ENCODE measurements around the gene KCNQ1. TPM values are rescaled to one million over a fixed set of nuclear protein-coding genes. Genes with fewer than 3 reads are reported as not detected.

Gene KCNQ1
- total RNA-seq, 1 experiment from 2014 or later, result not detected

GRCh38 chr11:2540223-2540991, 95.6 kb downstream of the KCNQ1 start:
- Histone ChIP-seq H3K27ac (no peak overlapping the region), H3K36me3 (ENCODE audit: low read depth) (no peaks in the 10 kb centered on the region), H3F3A (ENCODE audit: insufficient read depth, low read depth) (no peaks in the 10 kb centered on the region), H2AFZ (no peak overlapping the region), H3K4me3 (no peak overlapping the region), H3K4me1 (replicated peaks; ENCODE audit: insufficient read depth) (no peaks in the 10 kb centered on the region), H3K9me2 (ENCODE audit: insufficient read depth) (no peaks in the 10 kb centered on the region), H3K79me2 (ENCODE audit: low read depth) (no peaks in the 10 kb centered on the region), H4K20me1 (ENCODE audit: insufficient read depth) (no peaks in the 10 kb centered on the region), H3K27me3 (ENCODE audit: insufficient read depth, low read depth) (peaks cover 6% of the 10 kb centered on the region; the same call in 1 of the 2 replicates), H3K4me2 (no peak overlapping the region), H3K9me3 (ENCODE audit: insufficient read depth, low read depth) (no peaks in the 10 kb centered on the region)
- TF ChIP-seq CTCF (conservative IDR thresholded peaks at IDR 0.05), result no peak
- no peak for TF ChIP-seq EZH2 (IDR thresholded peaks at IDR 0.05; ENCODE audit: low read depth)
- no TSS peak for BruUV-seq (replicated peaks)
- CTCF ChIA-PET, result no interaction called here
- POLR2A ChIA-PET (ENCODE audit: unreplicated experiment), result no interaction called here
- DNase-seq, result no peak
- intact Hi-C loops (cut with micrococcal nuclease; ENCODE audit: unreplicated experiment), result no loop called here

- Histone ChIP-seq H3K36me3 (ENCODE audit: low read depth) (no peaks in the 10 kb centered on the region), H3K79me2 (ENCODE audit: low read depth) (no peaks in the 10 kb centered on the region), H3K4me3 (no peak overlapping the region), H3K9me3 (ENCODE audit: insufficient read depth, low read depth) (no peaks in the 10 kb centered on the region), H3K4me1 (replicated peaks; ENCODE audit: insufficient read depth) (no peaks in the 10 kb centered on the region), H3F3A (ENCODE audit: insufficient read depth, low read depth) (no peaks in the 10 kb centered on the region), H3K27ac (no peak overlapping the region), H4K20me1 (ENCODE audit: insufficient read depth) (no peaks in the 10 kb centered on the region), H3K9me2 (ENCODE audit: insufficient read depth) (no peaks in the 10 kb centered on the region), H3K27me3 (ENCODE audit: insufficient read depth, low read depth) (peaks cover 6% of the 10 kb centered on the region; the same call in 1 of the 2 replicates), H3K4me2 (no peak overlapping the region), H2AFZ (no peak overlapping the region)
- no peak for DNase-seq
- intact Hi-C loops (cut with micrococcal nuclease; ENCODE audit: unreplicated experiment), result no loop called here
- ChIA-PET POLR2A (ENCODE audit: unreplicated experiment) (no interaction called here), CTCF (no interaction called here)
- no TSS peak for BruUV-seq (replicated peaks)
- TF ChIP-seq EZH2 (IDR thresholded peaks at IDR 0.05; ENCODE audit: low read depth), result no peak
- TF ChIP-seq CTCF (conservative IDR thresholded peaks at IDR 0.05), result no peak
Observed at GRCh38 chr11:2540992-2541680, 96.3 kb downstream of the KCNQ1 start.

GRCh38 chr11:2541881-2542361, 97.1 kb downstream of the KCNQ1 start:
- Histone ChIP-seq H3K27ac (no peak overlapping the region), H3K79me2 (ENCODE audit: low read depth) (no peaks in the 10 kb centered on the region), H3K4me1 (replicated peaks; ENCODE audit: insufficient read depth) (no peaks in the 10 kb centered on the region), H2AFZ (no peak overlapping the region), H3K4me3 (no peak overlapping the region), H3K4me2 (no peak overlapping the region), H3K9me2 (ENCODE audit: insufficient read depth) (no peaks in the 10 kb centered on the region), H3K36me3 (ENCODE audit: low read depth) (no peaks in the 10 kb centered on the region), H3F3A (ENCODE audit: insufficient read depth, low read depth) (no peaks in the 10 kb centered on the region), H4K20me1 (ENCODE audit: insufficient read depth) (no peaks in the 10 kb centered on the region), H3K27me3 (ENCODE audit: insufficient read depth, low read depth) (peaks cover 6% of the 10 kb centered on the region; the same call in 1 of the 2 replicates), H3K9me3 (ENCODE audit: insufficient read depth, low read depth) (no peaks in the 10 kb centered on the region)
- TF ChIP-seq EZH2 (IDR thresholded peaks at IDR 0.05; ENCODE audit: low read depth) (no peak), CTCF (conservative IDR thresholded peaks at IDR 0.05) (no peak)
- ChIA-PET POLR2A (ENCODE audit: unreplicated experiment) (no interaction called here), CTCF (no interaction called here)
- no TSS peak for BruUV-seq (replicated peaks)
- DNase-seq, result no peak
- intact Hi-C loops (cut with micrococcal nuclease; ENCODE audit: unreplicated experiment), result no loop called here
